K562 (cell line): ENCODE measurements around the gene POLR1C. TPM values are rescaled to one million over a fixed set of nuclear protein-coding genes. Genes with fewer than 3 reads are reported as not detected.

Source experiments
- E2F4 ChIP-seq: sonication (generic); formaldehyde crosslinking; IDR thresholded peaks from 2 replicates; pipeline ENCODE4 v1.8.0; 2022; ENCODE audit warnings: mild to moderate bottlenecking, low read depth, missing genetic modification reagents
- HMGN3 ChIP-seq: IDR thresholded peaks from 2 replicates; pipeline ENCODE4 v1.6.1; 2011; ENCODE audit warnings: borderline replicate concordance, low read depth, mild to moderate bottlenecking, mixed read lengths, low read length; ENCODE audit not compliant: insufficient read length; ENCODE audit errors: extremely low read depth
- MGA ChIP-seq: fragments of 450-650 bp; IDR thresholded peaks from 2 replicates; pipeline ENCODE4 v1.6.1; 2016; ENCODE audit warnings: mild to moderate bottlenecking, moderate library complexity
- PRDM10 ChIP-seq: fragments of 450-650 bp; IDR thresholded peaks from 2 replicates; pipeline ENCODE4 v1.6.1; 2018; ENCODE audit not compliant: partially characterized antibody
- PRMT5 ChIP-seq: sonication (generic); formaldehyde crosslinking; IDR thresholded peaks from 2 replicates; pipeline ENCODE4 v1.5.0; 2020; ENCODE audit warnings: missing genetic modification reagents
- RFX1 ChIP-seq: fragments of 450-650 bp; IDR thresholded peaks from 2 replicates; pipeline ENCODE4 v1.6.1; 2016; ENCODE audit warnings: mild to moderate bottlenecking, moderate library complexity
- XRCC5 ChIP-seq: fragments of 200-400 bp; formaldehyde crosslinking; IDR thresholded peaks from 2 replicates; pipeline ENCODE4 v1.6.1; 2017; ENCODE audit warnings: low read depth, mild to moderate bottlenecking, low read length
- ZNF184 ChIP-seq: sonication (generic); formaldehyde crosslinking; IDR thresholded peaks from 2 replicates; pipeline ENCODE4 v1.5.0; 2020; ENCODE audit warnings: missing genetic modification reagents
- ZNF589 ChIP-seq: fragments of 200-800 bp; sonication (Bioruptor generic); IDR thresholded peaks from 2 replicates; pipeline ENCODE4 v1.6.1; 2016; ENCODE audit warnings: low read depth, missing genetic modification characterization, missing compliant biosample characterization
- ZNF780A ChIP-seq: fragments of 250-450 bp; sonication (Bioruptor Pico); IDR thresholded peaks from 2 replicates; pipeline ENCODE4 v1.5.0; 2021; ENCODE audit warnings: mild to moderate bottlenecking
- polyA plus RNA-seq, 8 experiments: library from polyadenylated mRNA; depleted of rRNA in 4 of 8; stranded (reverse) in 5 of 8; unstranded in 3 of 8; fragments of >200 nt; fragmentation: Nextera tagmentation in 2 of 8; fragmentation: Illumina TruSeq in 1 of 8; extraction: Ambion mirVana in 2 of 8; extraction: Trizol in 1 of 8; gene quantifications; 2 replicates each; pipeline versions ENCODE4 v1.2.1 to v1.2.3, GENCODE V29; 2011 to 2014; ENCODE audit warnings: inconsistent platforms in 1 of 8, missing spikeins in 1 of 8
- total RNA-seq, 7 experiments: library from RNA; depleted of rRNA in 6 of 7; stranded (reverse); fragments of >200 nt in 6 of 7; fragmentation: Illumina TruSeq in 2 of 7; extraction: Trizol in 2 of 7; gene quantifications; 2 replicates each; pipeline versions ENCODE4 v1.2.1 to v1.2.3, GENCODE V29; 2011 to 2021; ENCODE audit warnings: low replicate concordance in 1 of 7

Gene POLR1C
- total and polyA plus RNA-seq, 9 of the 15 experiments (the other 6 are each of a cell fraction or from before 2014, with no cell fraction given): 83.5 to 429 (median 120) TPM

- TF ChIP-seq MGA: no peak
- TF ChIP-seq XRCC5: peak; percentile 82
- TF ChIP-seq E2F4 (CRISPR knock-in tag): no peak
- TF ChIP-seq PRDM10: peak; percentile 29
- no peak for TF ChIP-seq PRMT5 (CRISPR knock-in tag)
- TF ChIP-seq ZNF780A (CRISPR knock-in tag): no peak
- TF ChIP-seq ZNF589: no peak
- no peak for TF ChIP-seq ZNF184 (CRISPR knock-in tag)
- TF ChIP-seq RFX1: no peak
- no peak for TF ChIP-seq HMGN3
Measured at GRCh38 chr6:43506667-43507471, 10.0 kb upstream of the POLR1C start (continued).
